Fibroblast of peridontal ligament (primary cell): ENCODE measurements around the gene APOC4.
"Not testable (repeated sequence)": the region's sequence is repeated elsewhere in the genome, so short reads cannot be mapped to it uniquely, and the experiment has no call there.

Experiments used
- DNase-seq: peaks from one replicate; pipeline ENCODE4 v3.0.0-alpha.2; 2010; ENCODE audit errors: extremely low read depth

Gene APOC4

GRCh38 chr19:44942067-44942571, at the start of gene APOC4:
Gene APOC4, plus strand, starts transcription at chr19:44942237. Its CDS starts 41 bp downstream, at chr19:44942278.
- DNase-seq = no peak

GRCh38 chr19:44892932-44893331, 49.1 kb upstream of the APOC4 start:
- DNase-seq = no peak

- no peak for DNase-seq
Measured at GRCh38 chr19:44893332-44894051, 48.5 kb upstream of the APOC4 start.

GRCh38 chr19:44894052-44894400, 48.0 kb upstream of the APOC4 start:
- DNase-seq = no peak

- no peak for DNase-seq
Measured at GRCh38 chr19:44894946-44895345, 47.1 kb upstream of the APOC4 start.

GRCh38 chr19:44897835-44898234, 44.2 kb upstream of the APOC4 start:
- no peak for DNase-seq

- DNase-seq = no peak
Measured at GRCh38 chr19:44900328-44901244, 41.5 kb upstream of the APOC4 start.

GRCh38 chr19:44903216-44903601, 38.8 kb upstream of the APOC4 start:
- no peak for DNase-seq

GRCh38 chr19:44903602-44904425, 38.2 kb upstream of the APOC4 start:
- peak; percentile 65 for DNase-seq

- DNase-seq = no peak
Measured at GRCh38 chr19:44904426-44904994, 37.5 kb upstream of the APOC4 start.

GRCh38 chr19:44905437-44906160, 36.4 kb upstream of the APOC4 start, which contains the start of gene APOE:
Gene APOE, plus strand, starts transcription at chr19:44905796. Its CDS starts 829 bp downstream, at chr19:44906625.
- DNase-seq = no peak

- DNase-seq = no peak
Measured at GRCh38 chr19:44907613-44908012, 34.4 kb upstream of the APOC4 start.

GRCh38 chr19:44908074-44908835, 33.8 kb upstream of the APOC4 start:
- DNase-seq = no peak

GRCh38 chr19:44908836-44909261, 33.2 kb upstream of the APOC4 start:
- no peak for DNase-seq

- no peak for DNase-seq
Measured at GRCh38 chr19:44909775-44910174, 32.3 kb upstream of the APOC4 start.

- DNase-seq = not testable (repeated sequence)
Measured at GRCh38 chr19:44911896-44912295, 30.1 kb upstream of the APOC4 start.

GRCh38 chr19:44912854-44913253, 29.2 kb upstream of the APOC4 start:
- no peak for DNase-seq

GRCh38 chr19:44913512-44914432, 28.3 kb upstream of the APOC4 start:
- DNase-seq = not testable (repeated sequence)
